GM18519 (cell line): ENCODE measurements around the gene ARL4D.

ENCODE experiments used
- ATAC-seq: cut with Tn5 transposase; IDR thresholded peaks from one replicate; pipeline ENCODE4 v1.9.1; 2021; ENCODE audit warnings: mild to moderate bottlenecking, moderate library complexity; ENCODE audit not compliant: unreplicated experiment, low FRiP score

The ARL4D gene

GRCh38 chr17:43449470-43450248 is 50.9 kb downstream of the ARL4D start:
- no peak for ATAC-seq
